A673 (cell line): Measurements from ENCODE around the gene CFHR3.
"Not testable (repeated sequence)": the region's sequence is repeated elsewhere in the genome, so short reads cannot be mapped to it uniquely, and the experiment has no call there.

Experiments
- EZH2 ChIP-seq: fragments of 200-600 bp; sonication (generic); IDR thresholded peaks from 2 replicates; pipeline ENCODE4 v1.6.1; 2017; ENCODE audit warnings: borderline replicate concordance, low read depth, mild to moderate bottlenecking, mixed read lengths, antibody characterized with exemption, low read length; ENCODE audit not compliant: poor library complexity, severe bottlenecking
- TF ChIP-seq, protein P1 (sequence below): fragments of 300-800, 200-600 bp; sonication (generic); conservative IDR thresholded peaks from 2 replicates; pipeline ENCODE4 v1.5.1; 2017; ENCODE audit warnings: low read depth, mild to moderate bottlenecking, antibody characterized with exemption, low read length, moderate library complexity, mixed read lengths

DNA sequence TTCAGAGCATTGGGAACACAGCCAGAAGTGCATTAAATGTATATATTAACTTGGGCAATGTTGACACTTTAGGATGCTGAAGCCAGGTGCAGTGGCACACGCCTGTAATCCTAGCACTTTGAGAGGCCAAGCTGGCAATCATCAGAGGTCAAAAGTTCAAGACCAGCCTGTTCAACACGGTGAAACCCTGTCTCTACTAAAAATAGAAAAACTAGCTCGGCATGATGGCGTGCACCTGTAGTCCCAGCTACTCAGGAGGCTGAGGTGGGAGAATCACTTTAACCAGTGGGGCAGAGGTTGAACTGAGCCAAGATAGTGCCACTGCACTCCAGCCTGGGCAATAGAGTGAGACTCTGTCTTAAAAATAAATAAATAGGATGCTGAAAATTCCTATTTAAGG lies 19.5 kb downstream of the CFHR3 start:
- TF ChIP-seq, protein P1, sequence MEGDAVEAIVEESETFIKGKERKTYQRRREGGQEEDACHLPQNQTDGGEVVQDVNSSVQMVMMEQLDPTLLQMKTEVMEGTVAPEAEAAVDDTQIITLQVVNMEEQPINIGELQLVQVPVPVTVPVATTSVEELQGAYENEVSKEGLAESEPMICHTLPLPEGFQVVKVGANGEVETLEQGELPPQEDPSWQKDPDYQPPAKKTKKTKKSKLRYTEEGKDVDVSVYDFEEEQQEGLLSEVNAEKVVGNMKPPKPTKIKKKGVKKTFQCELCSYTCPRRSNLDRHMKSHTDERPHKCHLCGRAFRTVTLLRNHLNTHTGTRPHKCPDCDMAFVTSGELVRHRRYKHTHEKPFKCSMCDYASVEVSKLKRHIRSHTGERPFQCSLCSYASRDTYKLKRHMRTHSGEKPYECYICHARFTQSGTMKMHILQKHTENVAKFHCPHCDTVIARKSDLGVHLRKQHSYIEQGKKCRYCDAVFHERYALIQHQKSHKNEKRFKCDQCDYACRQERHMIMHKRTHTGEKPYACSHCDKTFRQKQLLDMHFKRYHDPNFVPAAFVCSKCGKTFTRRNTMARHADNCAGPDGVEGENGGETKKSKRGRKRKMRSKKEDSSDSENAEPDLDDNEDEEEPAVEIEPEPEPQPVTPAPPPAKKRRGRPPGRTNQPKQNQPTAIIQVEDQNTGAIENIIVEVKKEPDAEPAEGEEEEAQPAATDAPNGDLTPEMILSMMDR: not testable (repeated sequence)
- not testable (repeated sequence) for TF ChIP-seq EZH2
